ENCODE results near the gene CDH4.

Gene CDH4

GRCh38 chr20:61603715-61604114, 351.7 kb downstream of the CDH4 start:
- Histone ChIP-seq H4K20me1 (ENCODE audit: insufficient read depth, low read length) (peaks cover 5% of the 10 kb centered on the region; the same call in 1 of the 2 replicates), H3K27ac (ENCODE audit: low read length) (no peak overlapping the region), H2AFZ (ENCODE audit: low read depth, low read length) (no peak overlapping the region), H3K4me1 (ENCODE audit: insufficient read depth, low read length) (no peaks in the 10 kb centered on the region), H3K9me3 (ENCODE audit: insufficient read depth, low read length, severe bottlenecking) (no peaks in the 10 kb centered on the region), H3K4me2 (ENCODE audit: insufficient read depth, low read length) (no peak overlapping the region), H3K9ac (ENCODE audit: low read depth, low read length) (no peak overlapping the region), H3K27me3 (ENCODE audit: insufficient read depth, low read length, poor library complexity) (no peaks in the 10 kb centered on the region), H3K4me3 (ENCODE audit: low read depth in 1 of 2, low read length in 2 of 2) (no peak overlapping the region), H3K36me3 (ENCODE audit: insufficient read depth, low read length) (no peaks in the 10 kb centered on the region), H3K79me2 (ENCODE audit: insufficient read depth, low read length) (no peaks in the 10 kb centered on the region)
- no peak for DNase-seq
- TF ChIP-seq EZH2 (IDR thresholded peaks at IDR 0.05; ENCODE audit: borderline replicate concordance, low read depth, low read length, severe bottlenecking): no peak
- TF ChIP-seq, protein P1, sequence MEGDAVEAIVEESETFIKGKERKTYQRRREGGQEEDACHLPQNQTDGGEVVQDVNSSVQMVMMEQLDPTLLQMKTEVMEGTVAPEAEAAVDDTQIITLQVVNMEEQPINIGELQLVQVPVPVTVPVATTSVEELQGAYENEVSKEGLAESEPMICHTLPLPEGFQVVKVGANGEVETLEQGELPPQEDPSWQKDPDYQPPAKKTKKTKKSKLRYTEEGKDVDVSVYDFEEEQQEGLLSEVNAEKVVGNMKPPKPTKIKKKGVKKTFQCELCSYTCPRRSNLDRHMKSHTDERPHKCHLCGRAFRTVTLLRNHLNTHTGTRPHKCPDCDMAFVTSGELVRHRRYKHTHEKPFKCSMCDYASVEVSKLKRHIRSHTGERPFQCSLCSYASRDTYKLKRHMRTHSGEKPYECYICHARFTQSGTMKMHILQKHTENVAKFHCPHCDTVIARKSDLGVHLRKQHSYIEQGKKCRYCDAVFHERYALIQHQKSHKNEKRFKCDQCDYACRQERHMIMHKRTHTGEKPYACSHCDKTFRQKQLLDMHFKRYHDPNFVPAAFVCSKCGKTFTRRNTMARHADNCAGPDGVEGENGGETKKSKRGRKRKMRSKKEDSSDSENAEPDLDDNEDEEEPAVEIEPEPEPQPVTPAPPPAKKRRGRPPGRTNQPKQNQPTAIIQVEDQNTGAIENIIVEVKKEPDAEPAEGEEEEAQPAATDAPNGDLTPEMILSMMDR (IDR thresholded peaks at IDR 0.05; ENCODE audit: borderline replicate concordance, extremely low read depth, low read length, poor library complexity, severe bottlenecking): no peak
- ATAC-seq (ENCODE audit: insufficient read depth, low read depth): no peak

DNA sequence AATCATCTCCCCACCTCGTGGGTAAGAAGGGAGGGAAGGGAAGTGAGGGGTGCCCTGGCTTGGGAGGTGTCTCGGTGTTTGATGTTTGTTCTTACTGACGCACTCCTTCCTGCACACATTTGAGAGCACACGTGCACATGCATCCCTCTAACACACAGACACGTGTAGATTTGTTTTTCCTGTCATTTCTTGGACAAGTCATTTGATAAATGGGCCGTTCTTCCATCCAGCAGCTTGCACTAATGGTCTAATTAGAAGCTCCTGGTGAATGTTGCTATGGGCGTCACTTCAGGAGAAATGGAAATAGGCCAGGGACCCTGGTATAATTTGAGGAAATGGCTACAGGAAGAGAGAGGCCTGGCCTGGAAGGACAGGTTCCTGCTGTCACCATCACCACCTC, 352.5 kb downstream of the CDH4 start:
- no peaks in the 10 kb centered on the region for H3K27me3 ChIP-seq (ENCODE audit: insufficient read depth, low read length, poor library complexity)
- no peaks in the 10 kb centered on the region for H3K9me3 ChIP-seq (ENCODE audit: insufficient read depth, low read length, severe bottlenecking)
- H3K36me3 ChIP-seq (ENCODE audit: insufficient read depth, low read length): no peaks in the 10 kb centered on the region
- TF ChIP-seq, protein P1 (IDR thresholded peaks at IDR 0.05; ENCODE audit: borderline replicate concordance, extremely low read depth, low read length, poor library complexity, severe bottlenecking): no peak
- no peak for TF ChIP-seq EZH2 (IDR thresholded peaks at IDR 0.05; ENCODE audit: borderline replicate concordance, low read depth, low read length, severe bottlenecking)
- no peak overlapping the region for H2AFZ ChIP-seq (ENCODE audit: low read depth, low read length)
- peaks cover 5% of the 10 kb centered on the region; the same call in 1 of the 2 replicates for H4K20me1 ChIP-seq (ENCODE audit: insufficient read depth, low read length)
- no peak overlapping the region for H3K4me2 ChIP-seq (ENCODE audit: insufficient read depth, low read length)
- no peak for DNase-seq
- H3K4me1 ChIP-seq (ENCODE audit: insufficient read depth, low read length): no peaks in the 10 kb centered on the region
- no peaks in the 10 kb centered on the region for H3K79me2 ChIP-seq (ENCODE audit: insufficient read depth, low read length)
- no peak overlapping the region for H3K4me3 ChIP-seq (ENCODE audit: low read depth in 1 of 2, low read length in 2 of 2)
- ATAC-seq (ENCODE audit: insufficient read depth, low read depth): no peak
- no peak overlapping the region for H3K27ac ChIP-seq (ENCODE audit: low read length)
- H3K9ac ChIP-seq (ENCODE audit: low read depth, low read length): no peak overlapping the region

DNA sequence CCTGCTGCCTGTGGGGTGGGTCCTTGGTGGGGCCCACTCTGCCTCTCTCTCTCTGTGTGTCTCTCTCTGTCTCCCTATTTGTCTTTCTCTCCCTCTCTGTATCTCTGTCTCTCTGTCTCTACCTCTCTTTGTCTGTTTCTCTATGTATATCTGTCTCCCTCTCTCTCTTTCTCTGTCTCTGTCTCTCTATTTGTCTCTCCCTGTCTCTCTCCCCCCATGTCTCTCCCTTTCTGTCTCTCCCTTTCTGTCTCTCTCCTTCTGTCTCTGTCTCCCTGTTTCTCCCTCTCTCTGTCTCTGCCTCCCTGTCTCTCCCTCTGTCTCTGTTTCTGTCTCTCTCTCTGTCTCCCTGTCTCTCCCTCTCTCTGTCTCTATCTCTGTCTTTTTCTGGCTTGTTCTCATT, 353.2 kb downstream of the CDH4 start:
- Histone ChIP-seq H2AFZ (ENCODE audit: low read depth, low read length) (no peak overlapping the region), H3K9ac (ENCODE audit: low read depth, low read length) (no peak overlapping the region), H4K20me1 (ENCODE audit: insufficient read depth, low read length) (peaks cover 5% of the 10 kb centered on the region; the same call in 1 of the 2 replicates), H3K4me3 (ENCODE audit: low read depth in 1 of 2, low read length in 2 of 2) (no peak overlapping the region), H3K36me3 (ENCODE audit: insufficient read depth, low read length) (no peaks in the 10 kb centered on the region), H3K9me3 (ENCODE audit: insufficient read depth, low read length, severe bottlenecking) (no peaks in the 10 kb centered on the region), H3K27me3 (ENCODE audit: insufficient read depth, low read length, poor library complexity) (no peaks in the 10 kb centered on the region), H3K4me1 (ENCODE audit: insufficient read depth, low read length) (no peaks in the 10 kb centered on the region), H3K27ac (ENCODE audit: low read length) (no peak overlapping the region), H3K4me2 (ENCODE audit: insufficient read depth, low read length) (no peak overlapping the region), H3K79me2 (ENCODE audit: insufficient read depth, low read length) (no peaks in the 10 kb centered on the region)
- TF ChIP-seq EZH2 (IDR thresholded peaks at IDR 0.05; ENCODE audit: borderline replicate concordance, low read depth, low read length, severe bottlenecking): no peak
- TF ChIP-seq, protein P1 (IDR thresholded peaks at IDR 0.05; ENCODE audit: borderline replicate concordance, extremely low read depth, low read length, poor library complexity, severe bottlenecking): no peak
- DNase-seq: no peak
- ATAC-seq (ENCODE audit: insufficient read depth, low read depth): no peak
